AG08396 (cell line): ENCODE data around the gene URGCP.
"Not testable (repeated sequence)": the region's sequence is repeated elsewhere in the genome, so short reads cannot be mapped to it uniquely, and the experiment has no call there.

Experiments
- DNase-seq: peaks from one replicate; pipeline ENCODE4 v3.0.0; 2012; ENCODE audit warnings: low spot score, mixed read lengths

Gene URGCP

GRCh38 chr7:43914795-43915194 is 8.4 kb upstream of the URGCP start:
- no peak for DNase-seq

- peak; percentile 65 for DNase-seq
Measured at GRCh38 chr7:43905956-43906330, 453 bp downstream of the URGCP start.

DNA sequence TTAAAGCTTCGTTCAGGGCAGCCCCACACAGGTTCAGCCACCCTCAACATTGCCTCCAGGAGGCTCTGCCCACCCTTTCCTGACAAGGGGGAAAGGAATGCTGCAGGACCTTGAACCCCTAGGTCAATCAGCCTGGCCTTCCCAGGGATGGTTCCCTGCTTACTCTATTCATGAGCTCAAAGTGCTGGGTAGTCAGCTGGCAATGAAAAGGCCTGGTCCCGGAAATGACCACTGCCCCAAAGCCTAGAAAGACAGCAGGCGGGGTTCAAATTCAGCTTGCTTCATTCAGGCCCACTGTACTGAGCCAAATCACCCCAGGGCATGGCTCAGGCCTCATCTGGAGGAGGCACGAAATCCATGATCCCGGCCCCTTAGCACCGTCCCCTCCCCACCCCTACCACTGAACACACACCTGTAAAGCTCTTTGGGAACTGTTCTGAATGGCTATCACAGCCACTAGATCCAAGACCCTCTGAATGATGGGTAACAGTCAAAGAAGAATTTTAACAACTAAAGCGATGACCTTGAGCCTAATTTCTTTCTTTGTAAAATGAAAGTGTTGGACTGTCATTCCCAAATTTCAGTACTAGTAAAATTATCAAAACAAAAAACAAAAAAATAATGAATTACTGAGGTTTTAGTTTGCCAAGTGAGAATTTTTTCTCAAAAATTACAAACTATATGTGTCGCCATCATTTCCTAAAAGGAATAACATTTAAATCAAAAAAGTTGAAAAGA is 1.0 kb downstream of the URGCP start:
- DNase-seq = peak; percentile 60

DNA sequence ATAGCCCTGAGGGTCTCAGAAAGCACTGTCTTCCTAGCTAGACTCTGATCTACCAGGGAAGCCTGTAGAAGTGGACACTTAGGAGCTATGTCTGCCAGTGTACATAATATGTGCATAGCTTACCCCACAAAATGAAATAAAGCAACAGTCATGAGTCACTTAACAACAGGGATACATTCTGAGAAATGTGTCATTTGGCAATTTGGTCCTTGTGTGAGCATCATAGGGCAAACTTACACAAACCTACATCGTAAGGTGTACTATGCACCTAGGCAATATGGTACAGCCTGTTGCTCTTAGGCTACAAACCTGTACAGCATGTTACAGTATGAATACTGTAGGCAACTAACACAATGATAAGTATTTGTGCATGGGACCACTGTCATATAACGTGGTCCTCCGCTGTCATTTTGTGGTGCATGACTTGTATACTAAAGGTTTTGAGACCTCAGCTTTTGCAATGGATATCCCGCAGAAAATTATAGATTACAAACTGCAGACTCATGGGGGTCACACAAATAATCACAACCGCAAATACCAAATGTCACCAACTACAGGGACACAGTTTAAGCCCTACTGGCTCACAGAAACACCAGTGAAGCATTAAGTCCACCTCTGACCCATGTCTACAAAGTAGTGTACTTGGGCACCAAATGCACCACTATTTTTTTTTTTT is 1.7 kb downstream of the URGCP start:
- DNase-seq = peak; percentile 29

DNA sequence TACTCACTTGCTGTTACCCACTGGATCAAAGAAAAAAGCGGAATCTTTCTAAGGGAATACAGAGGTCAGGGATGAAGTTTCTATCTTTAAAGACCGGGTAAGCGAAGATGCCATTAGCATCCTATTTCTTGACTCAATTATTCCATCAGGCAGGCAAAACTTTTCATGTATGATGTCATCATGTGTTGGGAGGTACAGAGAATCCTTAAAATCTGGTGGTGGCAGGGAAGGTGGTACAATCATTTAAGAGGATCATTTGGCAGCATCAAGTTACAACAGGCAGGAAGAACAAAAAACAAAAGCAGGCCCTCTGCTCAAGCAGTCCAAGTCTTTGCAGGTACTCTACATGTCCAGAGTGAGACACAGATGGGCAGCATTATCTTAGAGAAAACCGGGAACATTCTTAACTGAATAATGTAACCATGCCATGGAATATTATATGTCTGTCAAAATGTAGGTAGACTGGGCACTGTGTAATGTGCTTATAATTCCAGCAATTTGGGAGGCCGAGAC is 3.8 kb downstream of the URGCP start:
- no peak for DNase-seq

DNA sequence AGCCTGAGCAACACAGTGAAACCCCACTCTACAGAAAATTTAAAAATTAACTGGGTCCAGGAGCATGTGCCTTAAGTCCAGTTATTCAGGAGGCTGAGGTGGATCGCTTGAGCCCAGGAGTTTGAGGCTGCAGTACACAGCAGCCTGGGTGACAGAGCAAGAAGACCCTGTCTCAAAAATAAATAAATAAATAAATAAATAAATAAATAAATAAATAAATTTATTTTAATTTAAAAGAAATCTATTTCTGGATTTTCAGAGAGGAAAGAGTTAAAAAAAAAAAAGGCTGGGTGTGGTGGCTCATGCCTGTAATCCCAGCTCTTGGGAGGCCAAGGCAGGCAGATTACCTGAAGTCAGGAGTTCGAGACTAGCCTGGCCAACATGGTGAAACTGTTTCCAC is 7.8 kb downstream of the URGCP start:
- DNase-seq = not testable (repeated sequence)

GRCh38 chr7:43895847-43896415 is 10.5 kb downstream of the URGCP start:
- no peak for DNase-seq

DNA sequence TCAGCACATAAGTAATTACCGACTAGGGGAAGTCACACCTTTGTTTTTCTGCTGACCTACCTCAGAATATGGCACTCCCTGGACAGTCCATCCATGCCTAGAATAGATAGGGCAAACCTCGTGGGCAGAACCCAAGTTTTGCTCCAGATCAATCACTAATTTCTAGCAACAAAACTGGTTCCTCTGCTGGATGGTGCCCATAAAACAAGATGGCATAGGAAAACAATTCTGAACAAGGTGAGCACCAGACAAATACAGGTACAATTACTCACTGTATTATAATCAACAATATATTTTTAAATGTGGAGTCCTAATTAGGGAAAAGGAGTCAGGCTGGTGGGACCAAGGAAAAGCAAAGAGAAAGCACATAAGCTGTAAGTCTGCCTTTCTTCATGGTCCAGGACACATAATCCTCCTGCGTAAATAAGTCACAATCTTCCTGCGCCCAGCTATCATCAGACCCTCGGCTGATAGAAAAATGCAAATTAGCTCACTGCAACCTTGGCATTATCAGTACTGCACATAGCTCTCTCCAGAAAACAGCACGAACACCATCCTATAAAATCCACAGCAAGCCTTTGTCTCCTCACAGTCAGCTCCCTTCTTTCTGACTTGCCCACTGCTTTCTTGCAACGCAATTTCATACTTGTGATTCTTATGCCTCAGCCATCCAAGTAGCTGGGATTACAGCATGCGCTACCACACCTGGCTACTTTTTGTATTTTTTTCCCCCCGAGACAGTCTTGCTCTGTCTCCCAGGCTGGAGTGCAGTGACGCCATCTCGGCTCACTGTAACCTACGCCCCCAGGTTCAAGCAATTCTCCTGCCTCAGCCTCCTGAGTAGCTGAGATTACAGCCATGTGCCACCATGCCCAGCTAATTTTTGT is 15.1 kb downstream of the URGCP start:
- no peak for DNase-seq

DNA sequence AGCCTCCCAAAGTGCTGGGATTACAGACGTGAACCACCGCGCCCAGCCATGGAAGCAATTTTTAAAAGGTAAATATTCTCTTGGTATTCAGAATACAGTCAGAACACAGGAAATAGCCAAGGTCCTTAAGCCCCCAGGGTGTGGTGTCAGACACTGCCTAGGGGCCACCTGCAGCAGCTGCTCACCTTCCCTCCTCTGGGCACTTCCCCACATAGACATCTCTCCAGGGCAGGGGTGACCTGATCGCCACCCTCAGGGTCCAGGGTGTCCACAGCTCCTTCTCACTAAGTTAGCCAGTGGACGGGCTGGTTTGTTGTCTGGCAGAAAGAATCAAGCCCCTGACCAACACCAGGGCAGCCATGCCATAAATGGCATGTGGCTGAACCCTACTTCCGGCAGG is 15.9 kb downstream of the URGCP start:
- no peak for DNase-seq

GRCh38 chr7:43888993-43889945 is 17.1 kb downstream of the URGCP start:
- no peak for DNase-seq

DNA sequence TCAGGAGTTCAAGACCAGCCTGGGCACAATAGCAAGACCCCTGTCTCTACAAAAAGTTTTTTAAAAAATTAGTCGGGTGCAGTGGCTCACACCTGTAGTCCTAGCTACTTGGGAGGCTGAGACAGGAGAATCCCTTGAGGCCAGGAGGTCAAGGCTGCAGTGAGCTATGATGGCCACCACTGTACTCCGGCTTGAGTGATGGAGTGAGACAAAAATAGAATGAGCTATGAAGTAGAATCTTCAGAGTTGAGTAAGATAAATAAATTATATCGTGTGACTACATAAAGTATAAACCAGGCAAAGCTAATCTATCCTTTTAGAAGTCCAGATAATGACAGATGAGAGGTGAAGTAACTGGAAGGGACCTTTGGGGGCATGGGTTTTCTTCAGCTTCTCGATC is 21.8 kb downstream of the URGCP start:
- no peak for DNase-seq

- no peak for DNase-seq
Measured at GRCh38 chr7:43884209-43884608, 22.2 kb downstream of the URGCP start.

GRCh38 chr7:43880596-43880995 is 25.8 kb downstream of the URGCP start:
- DNase-seq = no peak

DNA sequence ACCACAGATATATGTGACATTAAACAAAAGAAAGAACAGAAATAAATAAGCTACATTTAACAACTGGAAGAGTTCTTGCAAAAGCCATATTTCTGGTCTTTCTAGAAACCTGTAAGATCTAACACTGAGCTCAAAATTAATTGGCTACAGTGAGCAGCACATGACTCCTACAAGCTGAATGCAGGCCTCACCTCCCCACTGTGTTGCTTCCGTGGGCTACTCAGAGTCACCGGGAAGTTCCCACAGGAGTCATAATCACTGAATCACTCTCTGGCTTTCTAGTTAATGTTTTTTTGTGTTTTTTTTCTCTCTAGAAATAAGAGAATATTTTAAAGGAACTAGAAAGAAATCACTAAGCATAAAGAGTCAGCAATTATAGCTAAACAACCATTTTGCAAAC is 26.9 kb downstream of the URGCP start:
- peak; percentile 53 for DNase-seq

DNA sequence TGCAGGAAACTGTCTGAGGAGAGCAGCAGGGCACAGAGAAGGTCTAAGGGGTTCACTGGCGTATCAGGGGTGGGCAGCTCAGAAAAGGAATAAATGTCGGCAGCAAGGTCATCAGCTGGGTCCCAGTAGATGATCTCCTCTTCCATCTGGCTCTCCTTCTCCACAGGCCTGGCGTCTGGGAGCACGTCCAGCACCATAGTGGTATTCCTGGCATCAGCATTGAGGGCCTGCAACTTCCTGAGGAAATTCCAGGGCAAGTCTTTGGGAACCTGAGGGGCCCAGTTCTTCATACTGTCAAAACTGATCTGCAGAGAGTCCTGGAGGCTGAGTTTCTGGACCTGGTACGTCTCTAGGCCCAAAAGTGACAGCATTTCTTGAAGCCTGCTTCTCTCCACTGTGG is 27.5 kb downstream of the URGCP start:
- DNase-seq = no peak

DNA sequence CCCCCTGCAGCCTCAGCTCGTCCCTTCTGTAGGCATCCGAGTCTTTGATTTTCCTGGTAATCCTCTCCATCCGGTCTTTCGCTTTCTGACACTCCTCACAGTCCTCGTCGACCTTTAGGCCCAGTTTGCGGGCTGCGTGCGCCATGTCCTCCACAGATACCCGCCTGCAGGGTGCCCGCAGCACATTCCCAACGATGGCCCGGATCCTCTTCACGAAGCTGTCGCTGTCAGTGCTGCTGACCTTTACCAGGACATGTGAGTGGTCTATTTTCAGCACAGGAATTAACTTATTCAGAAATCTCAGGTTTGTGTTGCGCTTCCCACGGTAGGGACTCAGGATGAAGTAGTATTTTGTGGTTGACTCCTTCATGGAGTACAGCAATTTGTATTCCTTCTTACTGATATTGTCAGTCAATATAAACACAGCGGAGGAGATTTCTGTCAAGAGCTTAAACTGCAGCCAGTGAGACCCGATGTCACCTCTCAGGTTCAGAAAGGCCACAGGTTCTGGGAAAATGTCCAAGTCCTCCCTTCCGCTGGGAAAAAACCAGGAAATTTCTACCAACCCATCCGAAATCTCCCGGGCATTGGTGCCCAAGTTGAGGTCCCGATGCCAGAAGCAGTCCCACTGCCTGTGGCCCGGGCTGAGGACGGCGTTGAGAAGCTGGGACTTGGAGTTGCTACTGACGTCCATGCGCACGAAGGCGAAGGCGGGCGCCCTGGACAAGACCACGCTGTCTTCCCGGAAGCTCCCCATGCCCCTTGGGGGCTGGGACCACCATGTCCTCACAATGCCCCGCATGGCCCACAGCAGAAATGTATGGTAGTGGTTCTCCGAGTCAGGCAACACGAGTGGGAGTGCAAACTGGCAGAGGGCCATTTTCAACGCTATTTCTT is 28.2 kb downstream of the URGCP start:
- no peak for DNase-seq

GRCh38 chr7:43876976-43877745 is 29.2 kb downstream of the URGCP start:
- DNase-seq = no peak

- no peak for DNase-seq
Measured at GRCh38 chr7:43876241-43876640, 30.2 kb downstream of the URGCP start.

DNA sequence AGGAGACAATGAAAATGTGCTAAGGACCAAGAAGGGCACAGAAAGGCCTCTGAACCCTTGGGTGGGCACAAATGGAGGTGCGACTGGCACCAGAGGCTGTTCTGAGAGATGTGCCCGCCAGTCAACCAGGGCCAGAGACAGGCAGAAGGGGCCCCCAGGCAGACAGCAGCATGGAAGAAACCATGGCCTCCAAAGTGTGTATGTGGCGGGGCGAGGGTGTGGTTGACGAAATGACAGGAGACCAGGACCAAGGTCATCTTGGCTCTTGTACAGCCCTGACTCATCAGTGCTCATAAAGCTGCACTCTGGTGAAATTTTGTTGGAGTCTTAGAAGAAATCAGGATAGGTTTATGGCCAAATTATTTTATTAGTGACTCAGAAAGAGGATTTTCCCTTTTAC is 33.1 kb downstream of the URGCP start:
- DNase-seq = peak; percentile 73
